ENCODE data around the gene CFDP1. TPM values are rescaled to one million over a fixed set of nuclear protein-coding genes. Genes with fewer than 3 reads are reported as not detected.
A peak's percentile ranks its signal among the peaks of the same experiment; 100 is the strongest.
"Not testable (repeated sequence)": the region's sequence is repeated elsewhere in the genome, so short reads cannot be mapped to it uniquely, and the experiment has no call there.

Gene CFDP1
- total RNA-seq, 2 donors from 2014 or later, result 35.1 to 52.3 TPM

- Mint-ChIP-seq H3K27me3 (no peaks in the 10 kb centered on the region), H3K4me3 (no peak overlapping the region), H3K4me1 (no peaks in the 10 kb centered on the region), H3K36me3 (ENCODE audit: low read depth) (peaks cover 41% of the 10 kb centered on the region), H3K9me3 (no peaks in the 10 kb centered on the region), H3K27ac (no peak overlapping the region)
- ATAC-seq (replicated peaks), result no peak
These were observed 12.0 kb upstream of the CFDP1 start for GRCh38 chr16:75445298-75445697.

DNA sequence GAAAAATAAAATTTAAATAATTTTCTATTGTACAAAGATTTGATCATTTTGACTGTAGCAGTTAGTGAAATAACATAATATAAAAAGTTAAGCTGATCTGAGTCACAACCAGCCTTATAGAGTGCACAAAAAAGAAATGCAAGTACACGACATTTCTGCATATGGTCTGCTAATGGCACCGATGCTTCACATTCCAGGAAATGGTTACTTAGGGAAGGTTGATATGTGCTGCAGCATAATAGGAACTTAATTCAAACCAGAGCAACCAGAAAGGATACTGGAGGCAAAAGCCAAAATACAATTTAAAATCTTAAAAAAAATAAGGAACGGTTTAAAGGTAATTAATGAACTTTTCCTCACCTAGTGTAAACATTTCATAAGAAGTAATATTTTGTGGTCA, 10.0 kb upstream of the CFDP1 start:
- Mint-ChIP-seq H3K27ac (no peak overlapping the region), H3K4me3 (no peak overlapping the region), H3K4me1 (no peaks in the 10 kb centered on the region), H3K36me3 (ENCODE audit: low read depth) (peaks cover 24% of the 10 kb centered on the region), H3K27me3 (no peaks in the 10 kb centered on the region), H3K9me3 (no peaks in the 10 kb centered on the region)
- no peak for ATAC-seq (replicated peaks)

- Mint-ChIP-seq H3K36me3 (ENCODE audit: low read depth) (peaks cover 12% of the 10 kb centered on the region), H3K27me3 (no peaks in the 10 kb centered on the region), H3K4me1 (peaks cover 9% of the 10 kb centered on the region), H3K27ac (peak overlapping the region; percentile 82), H3K9me3 (no peaks in the 10 kb centered on the region), H3K4me3 (peak overlapping the region; percentile 82)
- ATAC-seq (replicated peaks), result peak; percentile 79
These were observed 570 bp upstream of the CFDP1 start for GRCh38 chr16:75433732-75434413.

DNA sequence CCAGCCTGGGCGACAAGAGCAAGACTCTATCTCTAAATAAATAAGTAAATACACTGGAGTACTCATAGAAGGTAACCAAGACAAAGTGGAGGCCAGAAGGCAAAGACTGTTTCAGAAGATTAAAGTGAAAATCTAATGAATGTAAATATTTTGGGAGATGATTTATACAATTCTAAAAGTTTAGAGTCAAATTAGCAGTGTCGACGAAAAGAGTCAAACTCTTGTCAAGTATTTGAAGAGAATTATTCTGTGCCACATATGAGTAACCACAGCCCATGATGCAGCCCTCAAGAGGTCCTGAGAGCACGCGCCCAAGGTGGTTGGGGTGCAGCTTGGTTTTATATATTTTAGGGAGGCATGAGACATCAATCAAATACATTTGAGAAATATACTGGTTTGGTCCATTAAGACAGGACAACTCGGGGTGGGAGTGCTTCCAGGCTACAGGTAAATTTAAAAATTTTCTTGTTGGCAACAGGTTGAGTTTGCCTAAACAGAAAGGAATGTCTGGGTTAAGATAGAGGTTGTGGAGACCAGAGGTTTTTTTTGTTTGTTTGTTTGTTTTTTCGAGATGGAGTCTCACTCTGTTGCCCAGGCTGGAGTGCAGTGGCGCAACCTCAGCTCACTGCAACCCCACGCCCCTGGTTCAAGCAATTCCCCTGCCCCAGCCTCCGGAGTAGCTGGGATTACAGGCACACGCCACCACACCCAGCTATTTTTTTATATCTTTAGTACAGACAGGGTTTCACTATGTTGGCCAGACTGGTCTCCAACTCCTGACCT, 3.5 kb downstream of the CFDP1 start:
- Mint-ChIP-seq H3K4me1 (peaks cover 9% of the 10 kb centered on the region), H3K36me3 (ENCODE audit: low read depth) (peaks cover 21% of the 10 kb centered on the region), H3K4me3 (no peak overlapping the region), H3K27me3 (no peaks in the 10 kb centered on the region), H3K27ac (no peak overlapping the region), H3K9me3 (no peaks in the 10 kb centered on the region)
- ATAC-seq (replicated peaks), result no peak

DNA sequence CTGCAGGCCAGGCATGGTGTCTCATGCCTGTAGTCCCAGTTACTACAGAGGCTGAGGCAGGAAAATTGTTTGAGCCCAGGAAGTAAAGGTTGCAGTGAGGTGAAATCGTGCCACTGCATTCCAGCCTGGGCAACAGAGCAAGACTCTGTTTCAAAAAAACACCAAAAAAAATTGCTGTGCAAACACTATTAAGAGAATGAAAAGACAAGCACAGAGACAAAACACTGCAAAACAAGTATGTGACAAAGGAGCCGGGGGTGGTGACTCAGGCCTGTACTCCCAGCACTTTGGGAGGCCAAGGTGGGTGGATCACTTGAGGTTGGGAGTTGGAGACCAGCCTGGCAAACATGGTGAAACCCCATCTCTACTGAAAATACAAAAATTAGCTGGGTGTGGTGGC, 6.8 kb downstream of the CFDP1 start:
- H3K9me3 Mint-ChIP-seq, H3K4me3 Mint-ChIP-seq, H3K27ac Mint-ChIP-seq, H3K4me1 Mint-ChIP-seq, H3K27me3 Mint-ChIP-seq: not testable (repeated sequence)
- H3K36me3 Mint-ChIP-seq (ENCODE audit: low read depth), result peaks cover 13% of the 10 kb centered on the region
- peak; percentile 66 for ATAC-seq (replicated peaks)

DNA sequence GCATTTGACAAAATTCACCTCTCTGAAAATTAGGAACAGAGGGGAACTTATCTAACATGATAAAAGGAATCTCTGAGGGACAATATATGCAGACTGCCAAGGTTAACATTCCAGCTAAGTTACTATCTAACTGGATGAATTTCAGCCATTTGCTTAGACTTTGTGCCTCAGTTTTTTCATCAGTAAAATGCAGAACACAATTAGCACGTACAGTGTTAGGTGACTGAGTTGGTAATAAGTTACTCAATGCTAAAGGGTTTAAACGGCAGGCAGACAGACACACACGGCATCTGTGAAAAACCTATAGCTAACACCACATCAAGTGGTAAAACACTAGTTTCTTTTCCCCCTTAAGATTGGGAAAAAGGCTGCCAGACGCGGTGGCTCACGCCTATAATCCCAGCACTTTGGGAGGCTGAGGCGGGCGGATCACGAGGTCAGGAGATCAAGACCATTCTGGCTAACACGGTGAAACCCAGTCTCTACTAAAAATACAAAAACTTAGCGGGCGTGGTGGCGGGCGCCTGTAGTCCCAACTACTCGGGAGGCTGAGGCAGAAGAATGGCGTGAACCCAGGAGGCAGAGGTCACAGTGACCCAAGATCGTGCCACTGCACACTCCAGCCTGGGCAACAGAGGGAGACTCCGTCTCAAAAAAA, 9.1 kb downstream of the CFDP1 start:
- not testable (repeated sequence) for H3K4me3 Mint-ChIP-seq
- H3K4me1 Mint-ChIP-seq, result peaks cover 12% of the 10 kb centered on the region

DNA sequence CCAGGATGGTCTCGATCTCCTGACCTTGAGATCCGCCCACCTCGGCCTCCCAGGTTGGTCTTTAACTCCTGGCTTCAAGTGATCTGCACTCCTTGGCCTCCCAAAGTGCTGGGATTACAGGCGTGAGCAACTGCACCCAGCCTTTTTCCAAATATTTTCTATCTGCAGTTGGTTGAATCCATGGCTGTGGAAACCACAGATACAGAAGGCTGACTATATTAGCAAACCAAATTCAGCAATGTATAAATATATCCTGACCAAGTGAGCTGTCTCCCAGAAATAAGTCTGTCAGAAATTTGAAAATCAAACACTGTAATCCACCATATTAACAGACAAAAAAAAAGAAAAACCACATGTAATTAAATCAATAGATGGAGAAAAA, 9.6 kb downstream of the CFDP1 start:
- H3K36me3 Mint-ChIP-seq (ENCODE audit: low read depth), result peaks cover 10% of the 10 kb centered on the region
- no peaks in the 10 kb centered on the region for H3K9me3 Mint-ChIP-seq
- H3K27me3 Mint-ChIP-seq, result no peaks in the 10 kb centered on the region
- H3K4me1 Mint-ChIP-seq, result peaks cover 12% of the 10 kb centered on the region
- no peak overlapping the region for H3K4me3 Mint-ChIP-seq
- no peak for ATAC-seq (replicated peaks)
- H3K27ac Mint-ChIP-seq, result no peak overlapping the region

More for the DNA sequence above, 9.1 kb downstream of the CFDP1 start:
- ATAC-seq (replicated peaks); H3K27me3 Mint-ChIP-seq; H3K9me3 Mint-ChIP-seq; H3K36me3 Mint-ChIP-seq (ENCODE audit: low read depth); H3K27ac Mint-ChIP-seq: not testable (repeated sequence)

DNA sequence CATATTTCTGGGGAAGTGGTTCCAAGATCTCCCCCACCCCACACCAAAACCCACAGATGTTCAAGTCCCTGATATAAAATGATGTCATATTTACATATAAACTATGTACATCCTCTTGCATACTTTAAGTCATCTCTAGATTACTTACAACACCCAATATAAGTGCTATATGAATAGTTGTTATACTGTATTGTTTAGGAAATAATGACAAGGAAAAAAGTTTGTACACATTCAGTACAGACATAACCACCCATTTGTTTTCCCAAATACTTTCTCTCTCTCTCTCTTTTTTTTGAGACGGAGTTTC, 11.5 kb downstream of the CFDP1 start:
- ATAC-seq (replicated peaks), result no peak
- peaks cover 12% of the 10 kb centered on the region for H3K4me1 Mint-ChIP-seq
- no peaks in the 10 kb centered on the region for H3K27me3 Mint-ChIP-seq
- H3K4me3 Mint-ChIP-seq, result peak overlapping the region; percentile 44
- peaks cover 5% of the 10 kb centered on the region for H3K36me3 Mint-ChIP-seq (ENCODE audit: low read depth)
- peak overlapping the region; percentile 37 for H3K27ac Mint-ChIP-seq
- H3K9me3 Mint-ChIP-seq, result no peaks in the 10 kb centered on the region

DNA sequence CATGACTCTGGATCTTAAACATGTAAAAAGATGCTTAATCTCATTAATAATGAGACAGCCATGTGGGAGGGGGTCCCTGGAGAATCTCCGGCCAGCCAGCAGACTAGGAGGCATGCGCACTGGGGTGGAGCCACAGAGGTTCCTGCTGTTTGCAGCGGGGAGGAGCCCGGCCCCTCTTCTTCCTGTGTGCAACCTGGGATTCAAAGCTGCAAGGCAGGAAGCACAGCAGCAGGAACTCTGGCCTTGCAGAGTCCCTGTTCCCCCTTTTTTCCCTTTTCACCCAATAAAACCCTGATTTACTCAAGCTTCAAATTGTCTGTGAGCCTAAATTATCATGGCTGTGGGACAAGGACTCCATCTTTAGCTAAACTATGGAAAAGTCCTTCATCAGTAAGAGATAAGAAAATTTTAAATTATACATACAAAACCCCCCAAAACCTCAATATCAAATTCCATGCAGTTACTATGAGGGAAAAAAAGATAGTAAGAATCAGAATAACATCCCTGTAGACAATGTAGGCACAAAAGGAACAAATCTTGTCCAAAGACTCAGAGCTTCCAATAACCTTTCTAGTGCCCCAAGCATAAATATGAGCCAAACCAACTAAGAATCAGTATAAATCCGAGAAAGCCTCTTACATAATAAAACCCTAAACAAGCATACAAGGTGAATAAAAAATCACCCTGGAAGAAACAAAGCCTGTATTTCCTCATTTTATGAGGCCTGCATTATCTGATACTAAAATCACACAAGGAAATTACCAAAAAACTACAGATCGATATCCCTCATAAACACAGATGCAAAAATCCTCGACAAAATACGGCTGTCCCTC, 12.1 kb downstream of the CFDP1 start:
- H3K27me3 Mint-ChIP-seq, result no peaks in the 10 kb centered on the region

GRCh38 chr16:75416904-75417565, 16.3 kb downstream of the CFDP1 start:
- ATAC-seq (replicated peaks), result no peak
- Mint-ChIP-seq H3K4me1 (peaks cover 31% of the 10 kb centered on the region), H3K27me3 (no peaks in the 10 kb centered on the region), H3K36me3 (ENCODE audit: low read depth) (peaks cover 41% of the 10 kb centered on the region), H3K27ac (no peak overlapping the region), H3K4me3 (no peak overlapping the region), H3K9me3 (no peaks in the 10 kb centered on the region)

More for the DNA sequence above, 12.1 kb downstream of the CFDP1 start:
- peak overlapping the region; percentile 44 for H3K4me3 Mint-ChIP-seq
- peak overlapping the region; percentile 37 for H3K27ac Mint-ChIP-seq
- peaks cover 6% of the 10 kb centered on the region for H3K36me3 Mint-ChIP-seq (ENCODE audit: low read depth)
- ATAC-seq (replicated peaks), result peak; percentile 52
- H3K4me1 Mint-ChIP-seq, result peaks cover 12% of the 10 kb centered on the region
- H3K9me3 Mint-ChIP-seq, result no peaks in the 10 kb centered on the region

DNA sequence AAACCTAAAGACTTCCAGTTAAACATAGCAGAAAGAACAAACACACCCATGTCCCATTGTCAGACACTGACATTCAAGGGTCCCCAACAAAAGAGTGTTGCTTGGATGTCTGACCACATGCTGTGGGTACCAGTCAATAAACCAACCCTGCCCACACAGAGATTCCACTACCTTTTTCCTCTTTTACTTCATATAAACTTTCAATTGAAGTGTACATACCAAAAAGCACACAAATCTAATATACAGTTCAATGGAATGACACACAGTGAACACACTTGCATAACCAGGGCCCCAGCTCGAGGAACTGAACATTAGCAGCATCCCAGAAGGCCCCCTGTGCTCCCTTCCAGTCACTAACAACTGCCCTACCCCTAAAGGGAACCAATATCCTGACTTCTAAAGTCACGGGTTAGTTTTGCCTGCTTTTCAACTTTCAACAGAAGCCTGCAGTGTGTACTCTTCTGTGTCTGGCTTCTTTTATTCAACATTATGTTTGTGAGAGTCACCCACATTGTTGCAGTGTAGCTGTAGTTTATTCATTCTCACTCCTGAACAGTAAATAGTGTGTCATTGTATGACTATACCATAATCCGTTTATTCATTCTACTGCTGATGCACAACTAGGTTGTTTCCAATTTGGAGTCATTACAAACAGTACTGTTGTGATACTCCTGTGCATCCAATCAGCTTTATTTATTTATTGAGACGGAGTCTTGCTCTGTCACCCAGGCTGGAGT, 18.0 kb downstream of the CFDP1 start:
- peak overlapping the region; percentile 51 for H3K27ac Mint-ChIP-seq
- H3K36me3 Mint-ChIP-seq (ENCODE audit: low read depth), result peaks cover 58% of the 10 kb centered on the region
- peak; percentile 92 for ATAC-seq (replicated peaks)

GRCh38 chr16:75413951-75414350, 19.4 kb downstream of the CFDP1 start:
- H3K9me3 Mint-ChIP-seq, result no peaks in the 10 kb centered on the region
- ATAC-seq (replicated peaks), result no peak
- no peaks in the 10 kb centered on the region for H3K27me3 Mint-ChIP-seq
- no peak overlapping the region for H3K27ac Mint-ChIP-seq
- no peak overlapping the region for H3K4me3 Mint-ChIP-seq
- peaks cover 19% of the 10 kb centered on the region for H3K4me1 Mint-ChIP-seq
- peaks cover 72% of the 10 kb centered on the region for H3K36me3 Mint-ChIP-seq (ENCODE audit: low read depth)

More for the DNA sequence above, 18.0 kb downstream of the CFDP1 start:
- Mint-ChIP-seq H3K9me3 (no peaks in the 10 kb centered on the region), H3K4me3 (no peak overlapping the region), H3K27me3 (no peaks in the 10 kb centered on the region), H3K4me1 (peaks cover 22% of the 10 kb centered on the region)

DNA sequence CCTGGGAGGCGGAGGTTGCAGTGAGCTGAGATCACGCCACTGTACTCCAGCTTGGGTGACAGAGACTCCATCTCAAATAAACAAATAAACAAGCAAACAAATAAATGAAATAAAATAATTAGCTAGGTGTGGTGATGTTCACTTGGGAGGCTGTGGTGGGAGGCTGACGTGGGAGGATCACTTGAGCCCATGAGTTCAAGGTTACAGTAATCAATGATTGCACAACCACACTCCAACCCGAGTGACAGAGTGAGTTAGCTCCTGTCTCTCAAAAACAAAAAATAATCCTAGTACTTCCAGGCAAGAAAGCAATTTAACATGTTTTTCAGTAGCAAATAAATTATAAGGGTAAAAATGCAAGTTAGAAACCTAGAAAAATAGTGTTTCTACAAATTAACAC, 26.4 kb downstream of the CFDP1 start:
- Mint-ChIP-seq H3K27me3 (no peaks in the 10 kb centered on the region), H3K27ac (no peak overlapping the region), H3K36me3 (ENCODE audit: low read depth) (peaks cover 75% of the 10 kb centered on the region), H3K9me3 (no peaks in the 10 kb centered on the region), H3K4me1 (peaks cover 5% of the 10 kb centered on the region), H3K4me3 (no peak overlapping the region)
- ATAC-seq (replicated peaks), result no peak
